HL-60/S4 treated with phorbol 12-myristate 13-acetate at 8.2 ng/mL for 4 days and 3 days (cell line): ENCODE data around the gene MCTP2.

Source experiments
- in situ Hi-C: fragments of 300-500 bp; cut with MboI; formaldehyde crosslinking; loops from 2 replicates; pipeline ENCODE4 v1.15.0; 2022; ENCODE audit warnings: low sequenced_read_pairs

Gene MCTP2

DNA sequence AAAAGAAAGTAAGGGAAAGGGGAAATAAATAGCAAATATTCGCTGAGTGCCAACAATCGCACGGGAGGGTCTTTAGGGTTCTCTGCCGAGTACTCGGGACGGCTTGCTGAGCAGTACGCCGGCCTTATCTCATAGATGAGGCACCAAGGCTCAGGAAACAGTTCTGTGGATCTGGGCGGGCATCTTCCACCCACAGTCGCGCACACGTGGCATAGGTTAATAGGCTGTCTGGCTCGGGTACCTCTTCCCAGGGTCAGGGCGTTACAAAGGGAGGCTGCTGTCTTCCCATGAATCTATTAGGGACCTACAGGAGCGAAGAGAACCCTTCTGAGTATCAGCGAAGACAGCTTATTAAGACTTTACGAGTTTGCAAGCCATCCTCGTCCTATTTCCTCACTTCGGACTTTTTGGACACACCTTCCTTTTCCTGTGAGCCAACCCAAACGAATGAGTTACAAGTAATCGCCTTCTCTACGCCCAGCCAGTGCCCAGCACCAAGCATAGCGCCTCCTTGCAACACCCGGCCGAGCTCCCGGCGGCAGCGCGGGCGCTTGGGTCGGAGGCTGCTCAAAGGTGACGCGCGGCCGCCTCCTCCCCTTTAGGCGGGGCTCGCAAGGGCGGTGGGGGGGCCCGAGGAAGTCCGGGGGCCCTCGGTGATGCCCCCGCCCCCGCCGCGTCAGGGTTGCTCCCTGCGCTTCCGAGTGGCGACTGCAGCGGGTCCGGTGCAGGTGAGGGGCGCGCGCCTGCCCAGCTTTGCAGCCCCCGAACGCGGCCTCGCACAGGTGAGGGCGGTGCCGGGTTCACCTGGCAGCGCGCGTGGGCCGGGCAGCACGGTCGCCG is at the start of gene MCTP2:
Gene MCTP2, plus strand, starts transcription at position 679 of the 840 bp plus-strand sequence. CDS start 66,705 bp downstream, outside the sequence.
- in situ Hi-C loops, result no loop called here

DNA sequence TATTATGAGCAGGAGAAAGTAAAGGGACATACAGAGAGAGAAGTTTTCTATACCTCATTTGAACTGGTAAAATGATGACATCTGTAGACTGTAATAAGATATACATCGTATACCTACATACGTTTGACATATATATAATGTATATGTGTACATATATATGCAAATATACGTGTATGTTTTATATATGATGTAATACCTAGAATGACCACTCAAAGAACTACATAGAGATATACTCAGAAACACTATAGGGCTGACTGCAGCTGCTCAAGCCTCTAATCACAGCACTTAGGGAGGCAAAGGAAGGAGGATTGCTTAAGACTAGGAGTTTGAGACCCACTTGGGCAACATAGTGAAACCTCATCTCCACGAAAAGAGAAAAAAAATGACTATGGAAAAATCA is 48.5 kb upstream of the MCTP2 start:
- in situ Hi-C loops, result no loop called here

DNA sequence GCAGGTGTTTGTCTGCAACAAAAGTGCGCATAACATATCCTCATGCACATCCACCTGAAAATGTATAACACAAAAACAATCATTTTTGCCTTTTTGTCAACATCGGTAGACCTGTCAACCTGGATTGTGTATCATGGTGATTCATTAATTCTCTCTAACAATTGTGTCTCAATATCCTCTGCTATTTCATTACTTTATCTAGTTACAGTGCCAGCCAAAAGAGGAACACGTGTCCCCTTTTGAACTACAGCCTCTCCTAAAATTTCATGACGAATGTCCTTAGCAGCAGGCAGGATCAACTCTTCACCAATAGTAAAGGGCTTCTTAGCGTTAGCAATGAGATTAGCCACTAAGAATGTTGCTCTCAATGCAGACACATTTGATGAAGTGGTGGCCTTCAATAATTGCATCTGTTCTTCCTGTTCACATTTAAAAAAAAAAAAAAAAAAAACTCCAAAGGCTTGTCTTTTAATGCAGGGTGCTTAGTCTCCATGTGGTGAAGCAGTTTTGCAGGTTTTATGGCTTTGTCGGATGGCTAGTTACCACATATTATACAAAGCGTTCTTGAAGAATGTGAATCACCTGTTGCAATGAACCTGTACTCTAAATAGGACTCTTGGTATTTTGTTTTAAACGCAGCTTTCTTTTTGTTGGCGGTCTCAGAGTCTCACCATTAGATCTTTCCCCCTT is 45.7 kb upstream of the MCTP2 start:
- in situ Hi-C loops, result no loop called here

DNA sequence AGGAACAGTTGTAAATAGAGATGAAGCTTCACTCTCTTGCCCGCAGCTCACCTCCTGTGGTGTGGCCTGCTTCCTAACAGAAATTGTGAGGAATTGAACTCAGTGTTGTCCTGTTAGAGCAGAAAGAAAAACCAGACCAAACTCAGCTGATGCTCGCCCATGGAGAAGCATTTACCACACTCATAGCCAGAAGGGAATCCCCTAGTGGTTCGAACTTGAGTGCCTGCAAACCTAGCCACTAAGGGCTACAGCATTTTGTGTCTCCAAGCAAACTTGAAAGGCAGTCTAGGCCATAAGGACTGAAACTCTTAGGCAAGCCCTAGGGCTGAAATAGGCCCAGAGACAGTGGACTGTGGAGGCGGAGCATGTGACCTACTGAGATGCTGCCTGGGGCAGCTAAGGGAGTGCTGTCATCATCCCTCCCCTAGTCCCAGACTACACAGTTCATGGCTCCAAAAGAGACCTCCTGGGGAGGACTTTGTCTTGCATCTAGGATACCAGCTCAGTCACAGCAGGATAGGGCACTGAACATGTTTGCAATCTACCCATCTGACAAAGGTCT is 44.5 kb upstream of the MCTP2 start:
- in situ Hi-C loops, result no loop called here

DNA sequence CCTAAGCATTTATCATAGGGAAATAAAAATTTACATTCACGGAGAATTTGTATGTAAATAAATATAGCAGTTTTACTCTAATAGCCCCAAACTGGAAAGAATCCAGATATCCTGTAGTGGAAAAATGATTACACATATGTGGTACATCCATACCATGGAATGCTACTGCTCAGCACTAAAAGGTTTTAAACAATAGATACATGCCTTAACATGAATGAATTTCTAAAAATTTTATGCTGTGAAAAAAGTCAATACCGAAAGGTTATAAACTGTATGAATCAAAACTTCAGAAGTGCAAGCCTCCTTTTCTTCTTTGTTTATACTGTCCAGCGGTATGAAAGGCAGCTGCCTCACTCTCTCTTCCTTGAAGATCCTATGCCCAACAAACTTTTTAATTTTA is 37.5 kb upstream of the MCTP2 start:
- in situ Hi-C loops, result no loop called here

GRCh38 chr15:94196531-94196930 is 34.8 kb upstream of the MCTP2 start:
- in situ Hi-C loops, result no loop called here

- in situ Hi-C loops, result no loop called here
These were observed 32.7 kb upstream of the MCTP2 start for GRCh38 chr15:94198633-94199032.

DNA sequence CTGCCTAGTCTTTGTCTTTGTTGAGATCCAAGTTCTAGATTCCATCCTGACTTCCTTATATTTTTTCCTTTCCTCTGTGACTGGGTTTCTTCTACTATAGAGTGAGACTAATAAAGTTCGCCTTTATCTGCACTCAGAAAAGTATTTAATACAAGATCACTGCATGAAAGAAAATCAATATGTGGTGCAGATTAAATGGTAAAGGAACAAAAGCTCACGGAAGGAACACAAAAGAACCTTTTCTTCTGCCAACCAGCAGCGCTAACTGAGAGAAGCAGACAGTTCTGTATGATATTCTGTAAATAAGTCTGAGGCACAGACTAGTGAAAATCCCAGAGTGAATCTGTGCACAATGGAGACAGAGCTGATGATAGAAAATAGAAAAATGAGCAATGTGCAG is 31.6 kb upstream of the MCTP2 start:
- in situ Hi-C loops, result no loop called here

GRCh38 chr15:94203306-94203705 is 28.1 kb upstream of the MCTP2 start:
- in situ Hi-C loops, result no loop called here

DNA sequence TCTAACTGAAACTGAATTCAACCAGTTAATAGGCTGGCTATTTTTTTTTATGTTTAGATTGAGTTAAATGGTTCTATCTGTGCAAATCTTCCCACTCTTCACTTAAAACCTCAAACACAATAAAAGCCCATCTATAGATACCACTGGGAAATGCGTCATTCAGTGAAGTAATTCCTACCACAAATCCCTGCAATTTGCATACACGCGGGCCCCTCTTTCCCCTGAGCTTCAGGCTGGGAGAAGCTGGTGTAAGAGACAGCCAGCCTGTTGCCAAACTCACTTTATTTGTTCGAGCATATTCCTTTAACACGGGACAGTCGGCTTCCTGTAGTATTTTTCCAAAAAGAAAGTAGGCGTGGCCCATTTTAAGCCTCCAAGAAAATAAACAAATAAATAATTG is 26.0 kb upstream of the MCTP2 start:
- in situ Hi-C loops, result no loop called here

DNA sequence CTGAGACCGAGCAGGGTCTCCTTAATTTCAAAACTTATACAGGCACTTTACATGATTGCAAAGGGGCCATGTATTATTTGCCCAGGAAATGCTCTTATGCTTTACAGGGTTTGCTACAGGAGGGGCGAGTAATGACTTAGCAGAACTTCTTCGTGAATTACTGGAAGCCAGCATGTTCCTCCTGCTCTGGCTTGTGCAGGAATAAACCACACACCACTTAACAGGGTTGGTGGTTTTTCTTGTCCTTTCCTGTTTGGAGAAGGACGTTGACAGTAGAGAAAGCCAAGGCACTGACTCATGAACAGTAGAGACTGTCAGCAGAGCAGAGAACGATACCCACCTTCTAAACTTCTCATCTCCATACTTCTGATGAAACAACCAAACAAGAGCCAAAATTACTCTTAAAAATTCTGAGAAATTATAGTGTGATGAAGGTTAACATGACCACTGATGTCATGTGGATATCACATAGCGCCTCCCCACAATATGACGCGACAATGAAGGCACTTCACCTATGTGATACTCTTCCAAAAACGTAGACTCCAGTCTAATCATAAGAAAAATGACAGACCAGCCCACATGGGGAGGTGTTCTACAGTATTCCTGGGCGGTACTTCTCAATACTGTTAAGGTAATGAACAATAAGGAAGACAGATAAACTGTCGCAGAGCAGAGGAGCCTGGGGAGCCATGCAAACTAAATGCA is 24.7 kb upstream of the MCTP2 start:
- in situ Hi-C loops, result no loop called here

GRCh38 chr15:94212291-94212690 is 19.1 kb upstream of the MCTP2 start:
- in situ Hi-C loops, result no loop called here

DNA sequence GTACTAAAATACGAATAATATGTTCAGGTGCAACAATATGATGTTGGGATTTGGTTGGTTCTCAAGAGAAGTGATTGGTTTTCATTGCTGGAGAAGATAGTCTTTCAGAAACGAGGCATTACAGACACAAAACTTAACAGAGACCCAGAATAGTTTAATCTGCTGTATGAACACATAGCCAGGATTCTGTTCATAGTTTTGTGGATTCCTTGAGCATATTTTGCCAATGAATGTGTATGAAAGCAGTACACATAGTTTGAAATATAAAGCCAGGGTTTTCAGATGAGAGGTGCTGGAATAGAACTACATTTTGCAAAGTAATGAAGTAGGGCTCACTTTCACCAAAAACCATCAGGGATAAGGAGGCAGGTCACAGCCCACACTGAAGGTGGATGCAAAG is 5.7 kb upstream of the MCTP2 start:
- in situ Hi-C loops, result no loop called here

GRCh38 chr15:94228611-94229010 is 2.8 kb upstream of the MCTP2 start:
- in situ Hi-C loops, result no loop called here

DNA sequence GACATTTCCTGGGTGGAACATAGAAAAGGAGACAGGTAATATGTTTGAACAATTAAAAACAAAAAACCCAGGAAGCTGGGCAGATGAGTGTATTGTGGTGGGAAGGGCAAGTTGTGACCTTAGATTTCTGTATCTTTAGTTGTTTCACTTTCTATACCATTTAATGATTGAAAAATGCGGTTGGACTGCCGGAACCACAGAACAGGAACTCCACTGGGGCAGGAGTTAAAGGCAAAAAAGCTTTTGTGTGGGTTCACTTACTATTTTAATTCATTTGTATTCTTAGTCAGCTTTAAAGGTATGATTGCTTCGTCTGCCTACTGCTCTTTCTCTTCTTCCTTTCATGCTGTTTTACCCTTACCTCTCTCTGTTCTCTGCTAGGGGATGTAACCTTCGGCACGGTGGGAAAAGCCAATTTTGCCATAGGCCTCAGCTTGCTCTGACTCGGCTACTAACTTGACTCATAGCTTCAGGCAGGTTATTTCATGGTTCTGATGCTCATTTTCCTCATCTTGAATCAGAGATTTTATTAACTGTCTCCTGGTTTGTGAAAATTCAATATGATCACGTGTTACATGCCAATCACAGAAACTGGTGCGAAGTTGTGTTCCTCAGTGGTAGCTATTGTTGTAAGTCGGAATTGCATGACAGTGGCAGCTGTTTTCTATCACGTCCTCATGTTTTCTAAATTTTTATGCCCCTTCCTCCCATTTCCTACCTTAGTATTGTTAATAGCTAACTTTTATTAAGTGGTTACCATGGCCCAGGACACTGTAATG is 1.6 kb upstream of the MCTP2 start:
- in situ Hi-C loops, result no loop called here

DNA sequence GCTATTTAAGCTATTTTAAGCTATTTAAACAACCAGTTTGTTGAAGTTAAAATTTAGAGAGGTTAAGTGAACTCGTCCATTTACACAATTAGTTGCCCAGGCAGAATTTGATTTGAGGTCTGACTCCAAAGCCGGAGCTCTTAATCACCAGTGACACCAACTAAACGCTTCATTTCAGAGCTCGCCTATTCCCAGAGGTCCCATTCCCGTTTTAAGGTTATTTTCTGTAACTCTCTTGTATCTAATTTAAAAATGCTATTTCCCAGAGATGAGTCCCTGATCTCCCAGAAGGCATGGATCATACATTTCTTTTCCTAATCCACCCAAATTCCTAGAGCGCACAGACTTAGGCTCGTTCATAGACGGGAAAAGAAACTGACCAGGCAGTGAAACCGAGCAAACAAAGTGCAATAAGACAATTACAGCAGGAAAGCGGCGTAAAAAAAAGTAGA is 904 bp upstream of the MCTP2 start:
- in situ Hi-C loops, result no loop called here

GRCh38 chr15:94231723-94232468 is 535 bp downstream of the MCTP2 start:
- in situ Hi-C loops, result no loop called here

DNA sequence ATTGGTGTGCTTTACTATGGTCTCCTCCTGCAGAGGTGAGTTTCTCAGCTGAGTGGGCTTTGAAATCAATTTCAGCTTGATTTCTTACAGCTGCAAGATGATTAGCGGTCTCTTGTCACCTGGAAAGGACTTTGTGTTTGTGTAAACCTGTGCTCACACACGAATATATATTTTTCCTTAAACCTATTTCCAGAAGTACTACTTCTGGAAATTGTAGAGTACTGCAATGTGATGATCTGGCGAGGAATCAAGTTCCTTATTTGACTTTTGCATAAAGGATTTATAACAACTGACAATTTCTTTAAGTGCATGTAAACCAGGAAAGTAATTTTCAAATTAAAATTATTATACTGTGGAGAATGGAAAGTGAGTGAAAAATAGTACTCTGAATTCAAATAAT is 2.1 kb downstream of the MCTP2 start:
- in situ Hi-C loops, result no loop called here

DNA sequence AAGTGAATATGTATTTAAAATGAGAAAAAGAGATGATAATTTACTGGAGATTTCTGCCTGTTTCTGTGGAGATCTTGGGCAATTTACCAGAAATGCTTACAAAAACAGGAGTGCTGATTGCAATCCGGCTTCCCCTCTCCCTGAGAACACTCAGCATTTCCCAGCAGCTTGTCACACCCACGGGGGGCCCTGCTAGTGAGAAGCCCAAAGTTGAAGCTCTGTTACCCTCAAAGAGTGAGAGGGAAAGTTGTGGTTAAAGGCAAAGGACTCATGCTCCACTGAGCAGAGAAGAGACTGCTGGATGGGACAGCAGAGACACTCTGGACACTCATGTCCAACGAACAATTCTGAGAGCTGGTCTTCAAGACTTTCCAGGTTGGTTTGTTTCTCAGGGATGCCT is 2.9 kb downstream of the MCTP2 start:
- in situ Hi-C loops, result no loop called here

- in situ Hi-C loops, result no loop called here
These were observed 3.7 kb downstream of the MCTP2 start for GRCh38 chr15:94235041-94235440.
